WERI-Rb-1 (cell line): ENCODE data around the gene KCNH1.

ENCODE experiments used
- DNase-seq: peaks from one replicate; pipeline ENCODE4 v3.0.0-alpha.2; 2020
- H3K27ac ChIP-seq: fragments of 250-450 bp; sonication (Bioruptor Pico); 2 replicates; pipeline ENCODE4 v1.5.1; 2020; ENCODE audit warnings: mild to moderate bottlenecking, moderate library complexity
- H3K27me3 ChIP-seq: fragments of 250-450 bp; sonication (Bioruptor Pico); 2 replicates; pipeline ENCODE4 v1.5.1; 2021; ENCODE audit warnings: mild to moderate bottlenecking, low read depth, moderate library complexity; ENCODE audit not compliant: insufficient read depth, severe bottlenecking
- H3K36me3 ChIP-seq: fragments of 250-450 bp; sonication (Bioruptor Pico); 2 replicates; pipeline ENCODE4 v1.5.1; 2020; ENCODE audit warnings: mild to moderate bottlenecking, moderate library complexity
- H3K4me3 ChIP-seq: 2 replicates; pipeline ENCODE4 v1.5.1; 2011; ENCODE audit warnings: low read depth, mild to moderate bottlenecking, control low read depth, low read length
- H3K9me3 ChIP-seq: fragments of 250-450 bp; sonication (Bioruptor Pico); 2 replicates; pipeline ENCODE4 v1.5.1; 2021; ENCODE audit warnings: mild to moderate bottlenecking, moderate library complexity; ENCODE audit not compliant: severe bottlenecking
- TF ChIP-seq, protein P1 (sequence below): IDR thresholded peaks from 2 replicates; pipeline ENCODE4 v1.5.1; 2011; ENCODE audit warnings: low read depth, mild to moderate bottlenecking, control low read depth, inconsistent platforms, low read length

The KCNH1 gene

DNA sequence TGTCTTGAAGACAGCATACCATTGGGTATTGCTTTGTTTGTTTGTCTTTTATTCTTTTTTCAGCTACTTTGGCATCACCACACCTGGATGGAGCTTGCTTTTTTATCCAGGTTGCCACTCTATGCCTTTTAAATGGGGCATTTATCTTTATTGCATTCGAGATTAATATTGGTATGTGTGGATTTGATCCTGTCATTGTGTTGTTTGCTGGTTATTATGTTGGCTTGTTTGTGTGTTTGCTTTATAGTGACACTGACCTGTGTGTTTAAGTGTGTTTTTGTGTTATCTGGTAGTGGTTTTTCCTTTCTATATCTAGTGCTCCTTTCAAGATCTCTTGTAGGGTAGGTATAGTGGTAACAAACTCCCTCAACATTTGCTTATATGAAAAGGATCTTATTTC is 24.9 kb upstream of the KCNH1 start:
- Histone ChIP-seq H3K27ac (no peak overlapping the region), H3K27me3 (no peaks in the 10 kb centered on the region), H3K36me3 (no peaks in the 10 kb centered on the region), H3K4me3 (no peak overlapping the region), H3K9me3 (peaks cover 12% of the 10 kb centered on the region)
- TF ChIP-seq, protein P1, sequence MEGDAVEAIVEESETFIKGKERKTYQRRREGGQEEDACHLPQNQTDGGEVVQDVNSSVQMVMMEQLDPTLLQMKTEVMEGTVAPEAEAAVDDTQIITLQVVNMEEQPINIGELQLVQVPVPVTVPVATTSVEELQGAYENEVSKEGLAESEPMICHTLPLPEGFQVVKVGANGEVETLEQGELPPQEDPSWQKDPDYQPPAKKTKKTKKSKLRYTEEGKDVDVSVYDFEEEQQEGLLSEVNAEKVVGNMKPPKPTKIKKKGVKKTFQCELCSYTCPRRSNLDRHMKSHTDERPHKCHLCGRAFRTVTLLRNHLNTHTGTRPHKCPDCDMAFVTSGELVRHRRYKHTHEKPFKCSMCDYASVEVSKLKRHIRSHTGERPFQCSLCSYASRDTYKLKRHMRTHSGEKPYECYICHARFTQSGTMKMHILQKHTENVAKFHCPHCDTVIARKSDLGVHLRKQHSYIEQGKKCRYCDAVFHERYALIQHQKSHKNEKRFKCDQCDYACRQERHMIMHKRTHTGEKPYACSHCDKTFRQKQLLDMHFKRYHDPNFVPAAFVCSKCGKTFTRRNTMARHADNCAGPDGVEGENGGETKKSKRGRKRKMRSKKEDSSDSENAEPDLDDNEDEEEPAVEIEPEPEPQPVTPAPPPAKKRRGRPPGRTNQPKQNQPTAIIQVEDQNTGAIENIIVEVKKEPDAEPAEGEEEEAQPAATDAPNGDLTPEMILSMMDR = no peak
- no peak for DNase-seq

DNA sequence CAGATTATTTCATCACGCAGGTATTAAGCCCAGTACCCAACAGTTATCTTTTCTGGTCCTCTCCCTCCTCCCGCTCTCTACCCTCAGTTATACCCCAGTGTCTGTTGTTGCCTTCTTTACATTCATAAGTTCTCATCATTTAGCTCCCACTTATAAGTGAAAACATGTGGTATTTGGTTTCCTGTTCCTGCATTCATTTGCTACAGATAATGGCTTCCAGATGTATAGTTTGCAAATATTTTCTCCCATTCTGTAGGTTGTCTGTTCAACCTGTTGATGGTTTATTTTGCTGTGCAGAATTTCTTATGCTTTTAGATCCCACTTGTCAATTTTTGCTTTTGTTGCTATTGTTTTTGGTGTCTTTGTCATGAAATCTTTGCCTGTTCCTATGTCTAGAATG is 21.1 kb upstream of the KCNH1 start:
- Histone ChIP-seq H3K4me3 (no peak overlapping the region), H3K9me3 (peaks cover 12% of the 10 kb centered on the region), H3K27me3 (no peaks in the 10 kb centered on the region), H3K36me3 (no peaks in the 10 kb centered on the region), H3K27ac (no peak overlapping the region)
- no peak for DNase-seq
- TF ChIP-seq, protein P1 = no peak

DNA sequence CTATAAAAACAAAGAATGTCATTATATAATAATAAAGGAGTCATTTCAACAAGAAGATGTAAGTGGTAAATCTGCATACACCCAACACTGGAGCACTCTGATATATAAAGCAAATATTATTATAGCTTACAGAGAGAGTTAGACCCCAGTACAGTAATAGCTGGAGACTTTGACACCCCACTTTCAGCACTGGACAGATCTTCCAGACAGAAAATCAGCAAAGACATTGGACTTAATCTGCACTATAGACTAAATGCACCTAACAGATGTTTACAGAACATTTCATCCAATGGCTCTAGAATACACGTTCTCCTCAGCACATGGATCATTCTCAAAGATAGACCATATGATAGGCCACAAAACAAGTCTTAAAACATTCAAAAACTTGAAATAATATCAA is 20.0 kb upstream of the KCNH1 start:
- Histone ChIP-seq H3K36me3 (no peaks in the 10 kb centered on the region), H3K27ac (no peak overlapping the region), H3K9me3 (peaks cover 12% of the 10 kb centered on the region), H3K4me3 (no peak overlapping the region), H3K27me3 (no peaks in the 10 kb centered on the region)
- TF ChIP-seq, protein P1 = no peak
- no peak for DNase-seq

DNA sequence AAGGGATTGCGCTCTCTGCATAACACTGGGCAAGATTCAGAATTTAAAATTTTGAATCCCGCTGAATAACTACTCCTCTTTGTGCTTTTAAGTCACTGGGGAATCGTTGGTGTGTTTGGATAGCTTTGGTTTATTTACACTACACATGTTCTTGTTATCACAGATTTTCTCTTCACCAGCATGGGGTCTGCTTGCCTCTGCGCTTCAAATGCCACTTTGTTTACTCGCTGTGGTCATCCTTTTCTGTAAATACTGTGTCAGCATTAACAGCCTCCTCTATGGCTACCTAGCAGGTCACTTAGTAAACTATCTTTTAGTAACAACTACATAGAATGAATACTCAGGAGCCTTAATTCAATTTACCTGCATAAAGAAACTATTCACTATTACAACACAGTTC is 14.4 kb upstream of the KCNH1 start:
- Histone ChIP-seq H3K27me3 (no peaks in the 10 kb centered on the region), H3K9me3 (no peaks in the 10 kb centered on the region), H3K27ac (no peak overlapping the region), H3K36me3 (no peaks in the 10 kb centered on the region), H3K4me3 (no peak overlapping the region)
- TF ChIP-seq, protein P1 = no peak
- DNase-seq = no peak

DNA sequence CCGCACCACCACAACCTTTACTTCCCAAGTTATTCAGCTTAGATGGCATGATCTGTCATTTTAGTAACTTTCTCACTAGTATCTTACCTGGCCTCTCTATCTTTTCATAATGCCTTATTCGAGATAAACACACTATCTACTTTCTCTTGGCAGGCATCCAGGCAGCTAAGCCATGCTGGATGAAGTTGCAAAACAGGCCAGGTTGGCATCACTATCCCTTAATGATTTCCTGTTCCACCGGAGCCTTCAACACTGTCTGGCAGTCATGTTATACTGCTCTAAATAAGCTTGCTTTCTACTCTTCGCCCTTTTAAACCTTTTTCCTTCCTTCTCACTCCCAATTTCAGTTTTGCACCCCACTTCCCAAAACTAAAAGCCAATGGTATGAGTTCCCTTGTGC is 12.0 kb upstream of the KCNH1 start:
- TF ChIP-seq, protein P1 = no peak
- no peak for DNase-seq
- H3K36me3 ChIP-seq = no peaks in the 10 kb centered on the region

DNA sequence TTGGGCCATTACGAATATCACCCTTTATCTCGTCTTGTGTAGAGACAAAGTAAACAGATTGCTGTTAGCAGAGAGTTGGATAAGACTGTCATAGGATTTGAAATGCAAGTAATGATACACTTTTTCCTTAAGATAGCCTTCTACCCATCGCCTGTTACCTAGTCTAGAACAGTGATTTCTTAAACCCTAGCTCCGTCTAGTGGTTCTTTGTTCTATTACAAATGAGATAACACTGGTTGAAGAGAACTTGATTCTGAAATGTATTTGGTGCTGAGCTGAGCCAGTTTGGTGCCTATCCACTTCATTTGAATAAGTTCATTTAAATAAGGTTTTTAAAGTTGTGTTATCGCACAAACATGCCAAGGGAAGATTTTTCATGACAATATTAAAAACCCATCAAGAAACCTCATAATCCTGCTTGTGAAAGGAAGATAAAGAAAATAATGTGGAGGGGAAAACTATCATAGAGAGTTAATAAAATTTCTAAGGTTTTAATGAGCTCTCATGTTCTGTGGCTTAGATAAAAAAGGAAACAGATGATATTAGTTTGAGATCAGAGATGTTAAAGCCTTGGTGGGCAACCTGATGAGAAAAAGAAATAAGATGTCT is 1.5 kb upstream of the KCNH1 start:
- peaks cover 14% of the 10 kb centered on the region for H3K27me3 ChIP-seq
- no peaks in the 10 kb centered on the region for H3K9me3 ChIP-seq
- no peaks in the 10 kb centered on the region for H3K36me3 ChIP-seq
- no peak overlapping the region for H3K27ac ChIP-seq
- no peak overlapping the region for H3K4me3 ChIP-seq
- no peak for DNase-seq
- TF ChIP-seq, protein P1 = peak; percentile 73

More for the DNA sequence above, 12.0 kb upstream of the KCNH1 start:
- no peak overlapping the region for H3K4me3 ChIP-seq
- no peaks in the 10 kb centered on the region for H3K9me3 ChIP-seq
- no peak overlapping the region for H3K27ac ChIP-seq
- no peaks in the 10 kb centered on the region for H3K27me3 ChIP-seq
